ENCODE measurements around the gene TRIP10.
"Not testable (repeated sequence)": the region's sequence is repeated elsewhere in the genome, so short reads cannot be mapped to it uniquely, and the experiment has no call there.

TRIP10 gene

DNA sequence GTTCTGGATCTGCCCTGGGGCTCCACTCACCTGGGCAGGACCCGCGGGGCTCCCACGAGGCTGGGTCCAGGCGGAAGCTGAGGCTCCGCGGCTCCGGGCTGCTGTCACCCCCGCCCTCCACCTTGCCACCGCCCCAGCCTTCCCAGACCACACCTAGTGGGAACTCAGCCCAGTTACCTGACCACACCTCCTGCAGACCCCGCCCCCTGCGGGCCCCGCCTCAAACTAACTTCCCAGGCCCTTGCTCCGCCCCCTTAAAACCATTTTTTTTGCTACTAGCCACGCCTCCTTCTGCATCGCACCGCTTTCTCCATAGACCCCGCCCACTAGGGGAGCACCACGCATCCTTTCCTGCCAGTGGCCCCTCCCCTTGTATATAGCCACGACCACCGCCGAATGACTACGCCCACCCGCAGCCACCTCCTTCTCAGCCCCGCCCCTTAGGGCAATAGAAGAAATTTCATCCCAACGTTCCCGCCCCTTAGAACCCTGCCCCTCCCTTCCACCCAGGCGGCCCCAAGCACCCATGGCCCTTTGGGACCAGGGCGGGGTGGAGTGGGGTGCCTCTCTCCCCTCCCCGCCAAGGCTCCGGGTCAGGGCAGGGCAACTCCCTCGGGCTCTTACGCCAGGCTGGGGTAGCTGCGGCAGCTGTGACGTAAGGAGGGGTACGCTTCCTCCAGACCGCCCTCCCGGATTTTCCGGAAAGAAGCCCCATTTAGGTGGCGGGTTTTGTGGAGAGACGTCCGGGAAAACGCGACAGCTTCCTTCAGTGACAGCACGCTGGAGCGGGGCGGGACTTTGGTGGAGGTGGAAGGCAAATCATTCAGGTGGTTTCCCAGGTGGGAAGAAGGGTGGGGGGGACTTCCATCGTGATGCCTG lies 28.1 kb downstream of the TRIP10 start, which contains the start of gene SH2D3A:
Gene SH2D3A, minus strand, starts transcription at position 79 of the 879 bp plus-strand sequence. CDS start 3,687 bp downstream, outside the sequence.
- Histone ChIP-seq H3K4me2 (ENCODE audit: low read depth, low read length, poor library complexity, severe bottlenecking) (peak within 1 kb of the TSS; percentile 92), H3K9ac (ENCODE audit: low read depth, low read length, poor library complexity, severe bottlenecking) (peak within 1 kb of the TSS; percentile 63), H3K9me3 (ENCODE audit: insufficient read depth, low read depth, low read length) (no peaks in the 10 kb centered on the region), H3K27me3 (ENCODE audit: insufficient read depth, low read length, poor library complexity, severe bottlenecking) (no peaks in the 10 kb centered on the region), H2AFZ (ENCODE audit: low read length) (peak within 1 kb of the TSS; percentile 95), H3K36me3 (ENCODE audit: insufficient read depth, low read length) (no peaks in the 10 kb centered on the region), H3K4me3 (ENCODE audit: low read length, poor library complexity, severe bottlenecking) (peak within 1 kb of the TSS; percentile 82), H3F3A (ENCODE audit: low read depth) (peaks cover 7% of the 10 kb centered on the region; the same call in 1 of the 2 replicates), H3K4me1 (ENCODE audit: insufficient read depth, low read length, poor library complexity, severe bottlenecking) (peaks cover 13% of the 10 kb centered on the region), H3K9me2 (replicated peaks; ENCODE audit: low read depth, low read length) (no peaks in the 10 kb centered on the region), H3K79me2 (ENCODE audit: insufficient read depth, low read length) (no peaks in the 10 kb centered on the region), H4K20me1 (ENCODE audit: insufficient read depth, low read length, poor library complexity, severe bottlenecking) (no peaks in the 10 kb centered on the region)
- TF ChIP-seq, protein P1, sequence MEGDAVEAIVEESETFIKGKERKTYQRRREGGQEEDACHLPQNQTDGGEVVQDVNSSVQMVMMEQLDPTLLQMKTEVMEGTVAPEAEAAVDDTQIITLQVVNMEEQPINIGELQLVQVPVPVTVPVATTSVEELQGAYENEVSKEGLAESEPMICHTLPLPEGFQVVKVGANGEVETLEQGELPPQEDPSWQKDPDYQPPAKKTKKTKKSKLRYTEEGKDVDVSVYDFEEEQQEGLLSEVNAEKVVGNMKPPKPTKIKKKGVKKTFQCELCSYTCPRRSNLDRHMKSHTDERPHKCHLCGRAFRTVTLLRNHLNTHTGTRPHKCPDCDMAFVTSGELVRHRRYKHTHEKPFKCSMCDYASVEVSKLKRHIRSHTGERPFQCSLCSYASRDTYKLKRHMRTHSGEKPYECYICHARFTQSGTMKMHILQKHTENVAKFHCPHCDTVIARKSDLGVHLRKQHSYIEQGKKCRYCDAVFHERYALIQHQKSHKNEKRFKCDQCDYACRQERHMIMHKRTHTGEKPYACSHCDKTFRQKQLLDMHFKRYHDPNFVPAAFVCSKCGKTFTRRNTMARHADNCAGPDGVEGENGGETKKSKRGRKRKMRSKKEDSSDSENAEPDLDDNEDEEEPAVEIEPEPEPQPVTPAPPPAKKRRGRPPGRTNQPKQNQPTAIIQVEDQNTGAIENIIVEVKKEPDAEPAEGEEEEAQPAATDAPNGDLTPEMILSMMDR (conservative IDR thresholded peaks at IDR 0.05; ENCODE audit: low read length) = no peak
- no peak for TF ChIP-seq EZH2phosphoT487 (IDR thresholded peaks at IDR 0.05; ENCODE audit: borderline replicate concordance)

- H3K9me3 ChIP-seq (ENCODE audit: insufficient read depth, low read depth, low read length) = no peaks in the 10 kb centered on the region
- peak overlapping the region; percentile 92 for H3K4me2 ChIP-seq (ENCODE audit: low read depth, low read length, poor library complexity, severe bottlenecking)
- H3K9ac ChIP-seq (ENCODE audit: low read depth, low read length, poor library complexity, severe bottlenecking) = no peak overlapping the region
- TF ChIP-seq, protein P1 (conservative IDR thresholded peaks at IDR 0.05; ENCODE audit: low read length) = no peak
- no peak for TF ChIP-seq EZH2phosphoT487 (IDR thresholded peaks at IDR 0.05; ENCODE audit: borderline replicate concordance)
- H2AFZ ChIP-seq (ENCODE audit: low read length) = no peak overlapping the region
- no peaks in the 10 kb centered on the region for H3K27me3 ChIP-seq (ENCODE audit: insufficient read depth, low read length, poor library complexity, severe bottlenecking)
- H4K20me1 ChIP-seq (ENCODE audit: insufficient read depth, low read length, poor library complexity, severe bottlenecking) = peaks cover 4% of the 10 kb centered on the region
- H3K4me1 ChIP-seq (ENCODE audit: insufficient read depth, low read length, poor library complexity, severe bottlenecking) = peaks cover 13% of the 10 kb centered on the region
- H3K9me2 ChIP-seq (replicated peaks; ENCODE audit: low read depth, low read length) = no peaks in the 10 kb centered on the region
- H3K36me3 ChIP-seq (ENCODE audit: insufficient read depth, low read length) = no peaks in the 10 kb centered on the region
- no peak overlapping the region for H3K4me3 ChIP-seq (ENCODE audit: low read length, poor library complexity, severe bottlenecking)
- H3K79me2 ChIP-seq (ENCODE audit: insufficient read depth, low read length) = peaks cover 6% of the 10 kb centered on the region; the same call in 1 of the 2 replicates
- H3F3A ChIP-seq (ENCODE audit: low read depth) = peaks cover 10% of the 10 kb centered on the region; the same call in 1 of the 2 replicates
Measured at GRCh38 chr19:6768236-6768785, 28.8 kb downstream of the TRIP10 start.

DNA sequence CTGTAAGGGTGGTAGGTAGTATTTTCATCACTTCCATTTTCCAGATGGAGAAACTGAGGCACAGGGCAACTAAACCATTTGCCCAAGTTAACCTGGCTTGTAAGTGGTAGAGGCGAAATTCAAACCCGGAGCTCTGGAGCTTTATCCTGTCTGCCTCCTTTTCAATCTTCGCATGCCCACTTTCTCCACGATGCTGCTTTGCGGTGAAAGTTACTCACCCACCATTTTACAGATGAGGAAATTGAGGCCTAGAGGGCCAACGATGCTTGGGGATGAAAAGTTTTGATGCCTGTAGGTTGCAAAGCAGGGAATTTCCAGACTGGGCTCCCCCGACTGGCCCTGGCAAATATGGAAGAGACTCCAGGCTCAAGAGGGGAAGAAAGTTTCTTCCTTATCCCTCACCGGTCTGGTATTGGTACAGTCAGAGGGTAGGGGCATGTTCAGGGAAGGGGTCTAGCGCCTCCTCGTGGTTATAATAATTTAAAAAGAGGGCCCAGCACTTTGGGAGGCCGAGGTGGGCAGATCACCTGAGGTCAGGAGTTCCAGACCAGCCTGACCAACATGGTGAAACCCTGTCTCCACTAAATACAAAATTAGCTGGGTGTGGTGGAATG lies 29.6 kb downstream of the TRIP10 start:
- peaks cover 10% of the 10 kb centered on the region; the same call in 1 of the 2 replicates for H3F3A ChIP-seq (ENCODE audit: low read depth)
- H3K4me2 ChIP-seq (ENCODE audit: low read depth, low read length, poor library complexity, severe bottlenecking) = no peak overlapping the region
- no peak overlapping the region for H2AFZ ChIP-seq (ENCODE audit: low read length)
- H3K79me2 ChIP-seq (ENCODE audit: insufficient read depth, low read length) = peaks cover 14% of the 10 kb centered on the region; the same call in 1 of the 2 replicates
- no peaks in the 10 kb centered on the region for H3K27me3 ChIP-seq (ENCODE audit: insufficient read depth, low read length, poor library complexity, severe bottlenecking)
- H3K36me3 ChIP-seq (ENCODE audit: insufficient read depth, low read length) = no peaks in the 10 kb centered on the region
- no peak overlapping the region for H3K9ac ChIP-seq (ENCODE audit: low read depth, low read length, poor library complexity, severe bottlenecking)
- no peaks in the 10 kb centered on the region for H3K9me3 ChIP-seq (ENCODE audit: insufficient read depth, low read depth, low read length)
- no peaks in the 10 kb centered on the region for H3K9me2 ChIP-seq (replicated peaks; ENCODE audit: low read depth, low read length)
- peaks cover 12% of the 10 kb centered on the region for H4K20me1 ChIP-seq (ENCODE audit: insufficient read depth, low read length, poor library complexity, severe bottlenecking)
- peaks cover 13% of the 10 kb centered on the region for H3K4me1 ChIP-seq (ENCODE audit: insufficient read depth, low read length, poor library complexity, severe bottlenecking)
- TF ChIP-seq, protein P1 (conservative IDR thresholded peaks at IDR 0.05; ENCODE audit: low read length) = peak; percentile 59
- no peak for TF ChIP-seq EZH2phosphoT487 (IDR thresholded peaks at IDR 0.05; ENCODE audit: borderline replicate concordance)
- H3K4me3 ChIP-seq (ENCODE audit: low read length, poor library complexity, severe bottlenecking) = no peak overlapping the region

- not testable (repeated sequence) for H3K36me3 ChIP-seq (ENCODE audit: insufficient read depth, low read length); H3K9me3 ChIP-seq (ENCODE audit: insufficient read depth, low read depth, low read length); H3K9ac ChIP-seq (ENCODE audit: low read depth, low read length, poor library complexity, severe bottlenecking); H3K4me2 ChIP-seq (ENCODE audit: low read depth, low read length, poor library complexity, severe bottlenecking); H2AFZ ChIP-seq (ENCODE audit: low read length); H3K27me3 ChIP-seq (ENCODE audit: insufficient read depth, low read length, poor library complexity, severe bottlenecking); H3F3A ChIP-seq (ENCODE audit: low read depth); H3K9me2 ChIP-seq (replicated peaks; ENCODE audit: low read depth, low read length)
- Histone ChIP-seq H4K20me1 (ENCODE audit: insufficient read depth, low read length, poor library complexity, severe bottlenecking) (peaks cover 33% of the 10 kb centered on the region), H3K79me2 (ENCODE audit: insufficient read depth, low read length) (peaks cover 39% of the 10 kb centered on the region), H3K4me3 (ENCODE audit: low read length, poor library complexity, severe bottlenecking) (peak overlapping the region; percentile 95), H3K4me1 (ENCODE audit: insufficient read depth, low read length, poor library complexity, severe bottlenecking) (peaks cover 22% of the 10 kb centered on the region)
Measured at GRCh38 chr19:6771648-6772027, 32.2 kb downstream of the TRIP10 start.
